Thyroid gland (tissue), 4 donors: ENCODE results near the gene PLA2G2C. TPM values are rescaled to one million over a fixed set of nuclear protein-coding genes. Genes with fewer than 3 reads are reported as not detected.

Experiments
- DNase-seq, 2 donors: peaks; one replicate each; pipeline ENCODE4 v3.0.0-alpha.2; 2019
- H3K27ac ChIP-seq, 3 donors: fragments of 200-600 bp; sonication (generic); 1 replicate in 2 of 3; 2 replicates in 1 of 3; pipeline ENCODE4 v1.5.1; 2016 to 2019; ENCODE audit warnings: mild to moderate bottlenecking in 1 of 3, moderate library complexity in 1 of 3
- H3K27me3 ChIP-seq: fragments of 200-600 bp; sonication (generic); one replicate; pipeline ENCODE4 v1.5.1; 2019
- H3K36me3 ChIP-seq, 2 donors: fragments of 200-600 bp; sonication (generic); one replicate each; pipeline ENCODE4 v1.5.1; 2016 to 2019
- H3K4me1 ChIP-seq, 2 donors: fragments of 200-600 bp; sonication (generic); one replicate each; pipeline ENCODE4 v1.5.1; 2017 to 2019
- H3K4me3 ChIP-seq, 3 donors: fragments of 200-600 bp; sonication (generic); replicated peaks in 1 of 3; 1 replicate in 2 of 3; 2 replicates in 1 of 3; pipeline ENCODE4 v1.5.1; 2016; ENCODE audit warnings: mild to moderate bottlenecking in 1 of 3
- H3K9me3 ChIP-seq: fragments of 200-600 bp; sonication (generic); one replicate; pipeline ENCODE4 v1.5.1; 2017
- POLR2A ChIP-seq, 2 donors: fragments of 450-650 bp; IDR thresholded peaks; one replicate each; pipeline ENCODE4 v1.6.1; 2017; ENCODE audit warnings: antibody characterized with exemption in 2 of 2, mild to moderate bottlenecking in 2 of 2, moderate library complexity in 1 of 2
- WGBS, 2 donors: methylation state at CpG; one replicate each; pipeline ENCODE4 v1.1.5; 2017; 5-methylcytosine and 5-hydroxymethylcytosine counted together
- intact Hi-C: fragments of 100-400 bp; cut with DNase I; formaldehyde crosslinking; loops from one replicate; pipeline ENCODE4 v1.15.1; 2023
- total RNA-seq, 4 donors: library from RNA; depleted of rRNA; stranded (reverse); fragments of >200 nt; gene quantifications; one replicate each; pipeline ENCODE4 v1.2.3, GENCODE V29; 2016
- TF ChIP-seq, protein P1 (sequence below), 6 experiments: fragments of 200-600 bp in 3 of 6; fragments of 450-650 bp in 3 of 6; sonication (generic) in 3 of 6; IDR thresholded peaks; one replicate each; pipeline ENCODE4 v1.5.1; 2016 to 2019; ENCODE audit warnings: antibody characterized with exemption in 6 of 6, mild to moderate bottlenecking in 2 of 6, inconsistent platforms in 1 of 6, moderate library complexity in 1 of 6

Gene PLA2G2C
- total RNA-seq, 4 donors from 2014 or later, result not detected

DNA sequence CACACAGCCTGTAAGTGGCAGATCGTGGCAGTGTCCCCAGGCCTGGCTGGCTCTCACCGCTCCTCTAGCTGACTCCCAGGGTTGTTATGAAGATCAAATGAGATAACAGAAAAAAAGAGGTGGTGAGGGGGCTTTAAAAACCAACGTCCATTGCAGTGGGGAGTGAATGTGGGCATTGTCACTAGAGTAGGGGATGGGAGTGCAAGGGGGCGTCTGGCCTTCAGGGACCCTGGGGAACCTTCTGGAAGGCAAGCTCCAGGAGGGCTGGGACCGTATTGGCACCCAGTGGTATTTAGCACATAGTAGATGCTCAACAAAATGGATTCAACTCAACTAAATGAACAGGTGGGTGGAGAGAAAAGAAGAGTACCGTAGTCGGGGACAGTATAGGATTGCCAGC, 70.4 kb downstream of the PLA2G2C start:
- intact Hi-C loops, result no loop called here
- Histone ChIP-seq H3K36me3 (no peaks in the 10 kb centered on the region), H3K4me3 (no peak overlapping the region), H3K4me1 (no peaks in the 10 kb centered on the region), H3K9me3 (no peaks in the 10 kb centered on the region), H3K27me3 (no peaks in the 10 kb centered on the region), H3K27ac (no peak overlapping the region)
- 82 to 84% methylated on average over 7 of the region's 7 CpGs for WGBS, 2 donors
- no peak for DNase-seq
- no peak for TF ChIP-seq POLR2A (IDR thresholded peaks at IDR 0.05)
- TF ChIP-seq, protein P1, sequence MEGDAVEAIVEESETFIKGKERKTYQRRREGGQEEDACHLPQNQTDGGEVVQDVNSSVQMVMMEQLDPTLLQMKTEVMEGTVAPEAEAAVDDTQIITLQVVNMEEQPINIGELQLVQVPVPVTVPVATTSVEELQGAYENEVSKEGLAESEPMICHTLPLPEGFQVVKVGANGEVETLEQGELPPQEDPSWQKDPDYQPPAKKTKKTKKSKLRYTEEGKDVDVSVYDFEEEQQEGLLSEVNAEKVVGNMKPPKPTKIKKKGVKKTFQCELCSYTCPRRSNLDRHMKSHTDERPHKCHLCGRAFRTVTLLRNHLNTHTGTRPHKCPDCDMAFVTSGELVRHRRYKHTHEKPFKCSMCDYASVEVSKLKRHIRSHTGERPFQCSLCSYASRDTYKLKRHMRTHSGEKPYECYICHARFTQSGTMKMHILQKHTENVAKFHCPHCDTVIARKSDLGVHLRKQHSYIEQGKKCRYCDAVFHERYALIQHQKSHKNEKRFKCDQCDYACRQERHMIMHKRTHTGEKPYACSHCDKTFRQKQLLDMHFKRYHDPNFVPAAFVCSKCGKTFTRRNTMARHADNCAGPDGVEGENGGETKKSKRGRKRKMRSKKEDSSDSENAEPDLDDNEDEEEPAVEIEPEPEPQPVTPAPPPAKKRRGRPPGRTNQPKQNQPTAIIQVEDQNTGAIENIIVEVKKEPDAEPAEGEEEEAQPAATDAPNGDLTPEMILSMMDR (IDR thresholded peaks at IDR 0.05), result no peak

DNA sequence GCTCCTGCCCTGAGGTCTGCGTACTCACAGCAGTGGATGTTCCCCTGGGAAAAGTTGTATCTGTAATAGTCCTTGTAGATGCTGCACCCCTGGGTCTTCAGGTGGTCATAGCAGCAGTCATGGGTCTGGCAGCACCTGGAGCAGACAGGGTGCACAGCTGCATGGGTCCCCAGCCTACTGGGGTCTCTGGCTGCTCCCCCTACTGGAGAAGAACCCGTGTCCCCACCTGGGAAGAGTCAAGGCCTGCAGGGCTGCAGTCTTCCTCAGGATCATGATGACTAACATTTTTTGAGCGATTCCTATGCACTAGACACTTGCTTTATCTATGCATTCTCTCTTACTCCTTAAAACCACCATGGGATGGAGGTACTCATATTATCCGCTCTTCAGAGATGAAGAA, 70.8 kb downstream of the PLA2G2C start:
- 73 to 84% methylated on average over 3 to 4 of the region's 4 CpGs for WGBS, 2 donors
- intact Hi-C loops, result no loop called here
- Histone ChIP-seq H3K4me3 (no peak overlapping the region), H3K4me1 (no peaks in the 10 kb centered on the region), H3K36me3 (no peaks in the 10 kb centered on the region), H3K9me3 (no peaks in the 10 kb centered on the region), H3K27me3 (no peaks in the 10 kb centered on the region), H3K27ac (no peak overlapping the region)
- TF ChIP-seq POLR2A (IDR thresholded peaks at IDR 0.05), result no peak
- TF ChIP-seq, protein P1 (IDR thresholded peaks at IDR 0.05), result no peak
- DNase-seq, result no peak

DNA sequence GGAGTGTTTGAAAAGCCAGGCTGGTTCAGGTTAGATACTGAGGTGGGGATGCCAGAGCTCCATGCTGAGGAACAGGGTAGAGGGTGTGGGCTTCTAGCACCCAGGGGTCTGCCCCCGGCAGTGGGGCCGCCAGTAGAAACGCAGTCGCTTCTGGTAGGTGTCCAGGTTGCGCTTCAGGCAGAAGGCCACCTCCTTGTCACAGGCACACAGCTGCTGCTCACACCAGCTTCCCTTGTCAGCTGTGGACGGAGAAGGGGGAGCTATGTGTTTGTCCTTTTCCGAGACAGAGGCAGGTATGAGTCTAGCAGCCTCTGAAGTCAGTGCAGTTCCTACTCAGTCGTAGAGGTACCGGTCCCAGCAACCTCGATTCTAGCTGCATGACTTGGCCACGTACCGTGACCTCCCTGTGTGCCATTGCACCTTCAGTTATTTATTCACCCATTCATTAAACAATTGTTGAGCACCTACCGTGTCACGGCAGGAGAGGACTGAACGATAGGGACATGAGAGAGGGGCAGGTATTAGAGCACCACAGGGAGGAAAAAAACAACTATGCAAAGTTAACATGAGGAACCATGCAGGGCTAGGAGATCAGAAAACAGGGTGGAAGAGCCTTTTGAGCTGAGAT, 72.2 kb downstream of the PLA2G2C start:
- 60 to 64% methylated on average over 15 of the region's 15 CpGs for WGBS, 2 donors
- TF ChIP-seq, protein P1 (IDR thresholded peaks at IDR 0.05), result no peak
- TF ChIP-seq POLR2A (IDR thresholded peaks at IDR 0.05), result no peak
- H3K36me3 ChIP-seq, result no peaks in the 10 kb centered on the region
- no peak for DNase-seq
- H3K27ac ChIP-seq, result no peak overlapping the region
- intact Hi-C loops, result no loop called here
- H3K27me3 ChIP-seq, result no peaks in the 10 kb centered on the region
- no peaks in the 10 kb centered on the region for H3K4me1 ChIP-seq
- no peaks in the 10 kb centered on the region for H3K9me3 ChIP-seq
- H3K4me3 ChIP-seq, result no peak overlapping the region

Other genes starting within 250 kb of the PLA2G2C start
- gene PLA2G2A, start 206.9 kb downstream of the PLA2G2C start, total RNA-seq, result 100 to 1,000 TPM in 2 of 4 donors, 10 to 100 TPM in 2; 22.9 to 212 (median 92.5) TPM
- 1 to 10 TPM; 1.1 to 5.0 (median 2.2) TPM for gene PLA2G5, start 116.3 kb downstream of the PLA2G2C start, total RNA-seq
- not detected for gene PLA2G2D, start 67.0 kb downstream of the PLA2G2C start, total RNA-seq
- not detected for gene PLA2G2F, start 47.2 kb downstream of the PLA2G2C start, total RNA-seq
- gene UBXN10, start 422 bp downstream of the PLA2G2C start, total RNA-seq, result 10 to 100 TPM in 1 of 4 donors, 1 to 10 TPM in 3; 4.8 to 10.9 (median 6.4) TPM
- under 1 TPM in 1 of 4 donors, not detected in 3; 0.45 TPM for gene VWA5B1, start 104.4 kb upstream of the PLA2G2C start, total RNA-seq